ENCODE data around the gene DNPEP.
"Not testable (repeated sequence)": the region's sequence is repeated elsewhere in the genome, so short reads cannot be mapped to it uniquely, and the experiment has no call there.

The DNPEP gene

DNA sequence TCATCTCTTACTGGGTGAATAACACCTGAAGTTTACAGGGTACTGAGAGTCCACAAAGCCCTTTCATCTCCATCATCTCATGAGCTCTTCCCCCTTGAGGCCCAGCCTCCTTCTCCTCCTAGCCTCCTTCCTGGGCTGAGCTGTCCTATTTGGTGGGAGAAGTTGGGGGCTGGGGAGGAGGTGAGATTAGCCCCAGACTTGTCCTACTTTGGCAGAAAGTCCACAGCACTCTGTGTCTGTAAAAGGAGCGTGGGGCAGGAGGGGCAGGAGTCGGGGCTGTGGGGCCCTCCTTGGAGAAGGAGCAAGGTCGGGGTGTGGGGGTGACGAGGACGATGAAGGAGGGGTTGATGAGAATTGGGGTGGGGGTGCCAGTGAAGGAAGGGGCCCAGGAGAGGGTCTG, 20.5 kb upstream of the DNPEP start:
- Histone ChIP-seq H3K4me3 (IDR thresholded peaks at IDR 0.05; ENCODE audit: insufficient read depth, low read depth, low read length) (no peak overlapping the region), H3K4me2 (no peak overlapping the region), H3K27me3 (ENCODE audit: insufficient read depth, low read depth) (no peaks in the 10 kb centered on the region), H2AFZ (ENCODE audit: low read depth) (no peak overlapping the region), H3K36me3 (ENCODE audit: insufficient read depth) (no peaks in the 10 kb centered on the region), H3K79me2 (ENCODE audit: insufficient read depth, low read depth) (no peaks in the 10 kb centered on the region), H3K27ac (no peak overlapping the region), H4K20me1 (ENCODE audit: insufficient read depth) (no peaks in the 10 kb centered on the region), H3K4me1 (ENCODE audit: low read depth, poor library complexity, severe bottlenecking) (peaks cover 5% of the 10 kb centered on the region), H3K9ac (no peak overlapping the region)
- TF ChIP-seq, protein P1, sequence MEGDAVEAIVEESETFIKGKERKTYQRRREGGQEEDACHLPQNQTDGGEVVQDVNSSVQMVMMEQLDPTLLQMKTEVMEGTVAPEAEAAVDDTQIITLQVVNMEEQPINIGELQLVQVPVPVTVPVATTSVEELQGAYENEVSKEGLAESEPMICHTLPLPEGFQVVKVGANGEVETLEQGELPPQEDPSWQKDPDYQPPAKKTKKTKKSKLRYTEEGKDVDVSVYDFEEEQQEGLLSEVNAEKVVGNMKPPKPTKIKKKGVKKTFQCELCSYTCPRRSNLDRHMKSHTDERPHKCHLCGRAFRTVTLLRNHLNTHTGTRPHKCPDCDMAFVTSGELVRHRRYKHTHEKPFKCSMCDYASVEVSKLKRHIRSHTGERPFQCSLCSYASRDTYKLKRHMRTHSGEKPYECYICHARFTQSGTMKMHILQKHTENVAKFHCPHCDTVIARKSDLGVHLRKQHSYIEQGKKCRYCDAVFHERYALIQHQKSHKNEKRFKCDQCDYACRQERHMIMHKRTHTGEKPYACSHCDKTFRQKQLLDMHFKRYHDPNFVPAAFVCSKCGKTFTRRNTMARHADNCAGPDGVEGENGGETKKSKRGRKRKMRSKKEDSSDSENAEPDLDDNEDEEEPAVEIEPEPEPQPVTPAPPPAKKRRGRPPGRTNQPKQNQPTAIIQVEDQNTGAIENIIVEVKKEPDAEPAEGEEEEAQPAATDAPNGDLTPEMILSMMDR (conservative IDR thresholded peaks at IDR 0.05; ENCODE audit: low read depth, low read length): no peak

DNA sequence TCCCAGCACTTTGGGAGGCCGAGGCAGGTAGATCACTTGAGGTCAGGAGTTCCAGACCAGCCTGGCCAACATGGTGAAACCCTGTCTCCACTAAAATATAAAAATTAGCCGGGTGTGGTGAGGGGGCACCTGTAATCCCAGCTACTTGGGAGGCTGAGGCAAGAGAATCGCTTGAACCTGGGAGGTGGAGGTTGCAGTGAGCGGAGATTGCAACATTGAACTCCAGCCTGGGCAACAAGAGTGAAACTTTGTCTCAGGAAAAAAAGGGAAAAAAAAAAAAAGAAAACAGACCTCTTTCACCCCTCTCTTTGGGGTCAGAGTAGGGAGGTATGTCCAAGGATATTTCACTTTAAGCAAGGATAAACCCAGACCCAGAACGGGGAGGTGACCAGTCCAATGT, 19.6 kb upstream of the DNPEP start:
- H3K4me3 ChIP-seq (IDR thresholded peaks at IDR 0.05; ENCODE audit: insufficient read depth, low read depth, low read length); H3K27ac ChIP-seq; H4K20me1 ChIP-seq (ENCODE audit: insufficient read depth); H3K9ac ChIP-seq; H3K4me2 ChIP-seq; H3K79me2 ChIP-seq (ENCODE audit: insufficient read depth, low read depth); H3K4me1 ChIP-seq (ENCODE audit: low read depth, poor library complexity, severe bottlenecking); H3K36me3 ChIP-seq (ENCODE audit: insufficient read depth); H2AFZ ChIP-seq (ENCODE audit: low read depth); H3K27me3 ChIP-seq (ENCODE audit: insufficient read depth, low read depth): not testable (repeated sequence)

DNA sequence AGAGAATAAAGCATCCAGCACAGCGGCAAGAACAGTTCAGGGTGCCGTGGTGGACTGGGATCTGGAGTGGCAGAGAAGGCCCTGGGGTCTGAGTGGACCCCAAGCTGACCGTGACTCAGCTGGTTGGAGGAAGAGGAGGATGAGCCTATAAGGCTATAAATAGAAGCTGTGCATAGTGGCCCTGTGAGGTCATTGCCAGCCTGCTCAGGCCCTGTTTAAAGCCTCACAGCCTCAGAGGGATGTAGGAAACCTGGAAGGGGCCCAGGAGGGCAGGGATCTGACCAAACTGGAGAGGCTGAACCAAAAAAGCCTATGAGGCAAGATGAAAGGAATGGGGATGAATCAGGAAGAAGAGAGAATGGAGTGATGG, 19.1 kb upstream of the DNPEP start:
- TF ChIP-seq, protein P1 (conservative IDR thresholded peaks at IDR 0.05; ENCODE audit: low read depth, low read length): no peak

DNA sequence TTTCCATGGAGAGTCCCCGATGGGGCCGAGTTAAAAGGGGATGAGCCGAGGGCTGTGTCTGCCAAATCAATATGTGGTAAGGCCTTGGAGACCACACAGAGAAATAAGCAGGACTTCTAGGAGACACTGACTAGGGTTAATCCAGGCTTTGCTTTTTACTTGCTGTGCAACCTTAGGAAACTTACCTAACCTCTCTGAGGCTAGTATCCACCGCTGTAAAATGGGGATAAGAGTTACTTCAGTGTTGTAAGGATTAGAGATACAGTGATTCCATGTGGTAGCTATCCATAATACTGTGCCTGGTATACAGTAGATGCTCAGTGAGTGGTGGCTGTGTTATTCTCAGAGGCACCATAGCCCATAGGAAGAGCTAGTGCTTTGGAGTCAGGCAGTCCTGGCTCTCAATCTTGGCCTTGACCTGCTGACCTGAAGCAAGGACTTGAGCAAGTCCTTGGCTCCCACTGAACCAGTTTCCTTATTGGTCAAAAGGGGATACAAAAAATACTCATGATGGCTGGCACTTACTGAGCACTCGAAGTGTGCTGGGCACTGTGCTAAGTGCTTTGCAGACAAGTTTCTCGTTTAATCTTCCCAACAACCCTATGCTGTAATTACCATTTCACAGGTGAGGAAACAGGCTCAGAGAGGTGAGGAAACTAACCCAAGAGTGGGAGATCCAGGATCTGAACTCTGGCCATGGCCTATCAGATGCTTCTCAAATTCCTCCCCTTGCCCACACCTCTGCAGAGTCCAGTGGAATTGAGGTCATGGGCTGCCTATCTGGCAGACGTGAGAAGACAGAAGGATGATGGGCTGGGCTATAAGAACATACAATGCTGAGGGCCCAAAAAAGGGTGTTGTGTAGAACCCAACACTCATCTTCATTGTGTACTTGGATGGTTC, 18.5 kb upstream of the DNPEP start:
- H3K4me3 ChIP-seq (IDR thresholded peaks at IDR 0.05; ENCODE audit: insufficient read depth, low read depth, low read length): no peak overlapping the region
- no peaks in the 10 kb centered on the region for H3K79me2 ChIP-seq (ENCODE audit: insufficient read depth, low read depth)
- no peak overlapping the region for H3K27ac ChIP-seq
- no peaks in the 10 kb centered on the region for H3K36me3 ChIP-seq (ENCODE audit: insufficient read depth)
- peaks cover 5% of the 10 kb centered on the region for H3K4me1 ChIP-seq (ENCODE audit: low read depth, poor library complexity, severe bottlenecking)
- no peaks in the 10 kb centered on the region for H3K27me3 ChIP-seq (ENCODE audit: insufficient read depth, low read depth)
- H3K9ac ChIP-seq: no peak overlapping the region
- H3K4me2 ChIP-seq: no peak overlapping the region
- H2AFZ ChIP-seq (ENCODE audit: low read depth): no peak overlapping the region
- no peaks in the 10 kb centered on the region for H4K20me1 ChIP-seq (ENCODE audit: insufficient read depth)
- TF ChIP-seq, protein P1 (conservative IDR thresholded peaks at IDR 0.05; ENCODE audit: low read depth, low read length): no peak

More for the DNA sequence above, 19.1 kb upstream of the DNPEP start:
- Histone ChIP-seq H3K9ac (no peak overlapping the region), H2AFZ (ENCODE audit: low read depth) (no peak overlapping the region), H3K79me2 (ENCODE audit: insufficient read depth, low read depth) (no peaks in the 10 kb centered on the region), H3K36me3 (ENCODE audit: insufficient read depth) (no peaks in the 10 kb centered on the region), H3K4me3 (IDR thresholded peaks at IDR 0.05; ENCODE audit: insufficient read depth, low read depth, low read length) (no peak overlapping the region), H3K27me3 (ENCODE audit: insufficient read depth, low read depth) (no peaks in the 10 kb centered on the region), H4K20me1 (ENCODE audit: insufficient read depth) (no peaks in the 10 kb centered on the region), H3K4me1 (ENCODE audit: low read depth, poor library complexity, severe bottlenecking) (peaks cover 5% of the 10 kb centered on the region), H3K4me2 (no peak overlapping the region), H3K27ac (no peak overlapping the region)

DNA sequence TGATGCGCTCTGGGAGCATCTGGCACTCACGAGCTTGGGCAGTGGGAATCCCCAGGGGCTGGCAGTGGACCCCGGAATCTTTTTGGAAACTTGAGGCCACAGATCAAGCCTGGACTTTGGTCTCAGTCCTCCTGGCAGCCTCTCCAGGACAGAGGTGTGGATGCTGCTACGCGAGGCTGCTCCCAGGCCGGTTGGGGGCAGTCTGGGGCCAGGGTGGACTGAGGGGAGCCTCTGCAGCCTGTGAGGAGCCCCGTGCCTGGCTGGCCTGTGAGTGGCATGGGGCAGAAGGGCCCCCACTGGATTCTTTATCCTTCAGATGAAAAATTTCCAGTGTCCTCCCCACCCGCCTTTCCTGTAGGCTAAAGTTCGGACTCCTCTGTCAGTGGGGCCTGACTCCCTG, 17.7 kb upstream of the DNPEP start:
- H3K27ac ChIP-seq: no peak overlapping the region
- H4K20me1 ChIP-seq (ENCODE audit: insufficient read depth): no peaks in the 10 kb centered on the region
- H3K27me3 ChIP-seq (ENCODE audit: insufficient read depth, low read depth): no peaks in the 10 kb centered on the region
- H3K36me3 ChIP-seq (ENCODE audit: insufficient read depth): no peaks in the 10 kb centered on the region
- H3K4me3 ChIP-seq (IDR thresholded peaks at IDR 0.05; ENCODE audit: insufficient read depth, low read depth, low read length): no peak overlapping the region
- peaks cover 5% of the 10 kb centered on the region for H3K4me1 ChIP-seq (ENCODE audit: low read depth, poor library complexity, severe bottlenecking)
- H3K4me2 ChIP-seq: no peak overlapping the region
- no peaks in the 10 kb centered on the region for H3K79me2 ChIP-seq (ENCODE audit: insufficient read depth, low read depth)
- no peak overlapping the region for H2AFZ ChIP-seq (ENCODE audit: low read depth)
- TF ChIP-seq, protein P1 (conservative IDR thresholded peaks at IDR 0.05; ENCODE audit: low read depth, low read length): no peak
- no peak overlapping the region for H3K9ac ChIP-seq

All from KMS-11 (cell line).